ENCODE measurements around the gene ATP2A2. TPM values are rescaled to one million over a fixed set of nuclear protein-coding genes. Genes with fewer than 3 reads are reported as not detected.
"Not testable (repeated sequence)": the region's sequence is repeated elsewhere in the genome, so short reads cannot be mapped to it uniquely, and the experiment has no call there.

Gene ATP2A2
- polyA plus RNA-seq, 12 donors: 253 to 764 (median 599) TPM; not detected in 1

DNA sequence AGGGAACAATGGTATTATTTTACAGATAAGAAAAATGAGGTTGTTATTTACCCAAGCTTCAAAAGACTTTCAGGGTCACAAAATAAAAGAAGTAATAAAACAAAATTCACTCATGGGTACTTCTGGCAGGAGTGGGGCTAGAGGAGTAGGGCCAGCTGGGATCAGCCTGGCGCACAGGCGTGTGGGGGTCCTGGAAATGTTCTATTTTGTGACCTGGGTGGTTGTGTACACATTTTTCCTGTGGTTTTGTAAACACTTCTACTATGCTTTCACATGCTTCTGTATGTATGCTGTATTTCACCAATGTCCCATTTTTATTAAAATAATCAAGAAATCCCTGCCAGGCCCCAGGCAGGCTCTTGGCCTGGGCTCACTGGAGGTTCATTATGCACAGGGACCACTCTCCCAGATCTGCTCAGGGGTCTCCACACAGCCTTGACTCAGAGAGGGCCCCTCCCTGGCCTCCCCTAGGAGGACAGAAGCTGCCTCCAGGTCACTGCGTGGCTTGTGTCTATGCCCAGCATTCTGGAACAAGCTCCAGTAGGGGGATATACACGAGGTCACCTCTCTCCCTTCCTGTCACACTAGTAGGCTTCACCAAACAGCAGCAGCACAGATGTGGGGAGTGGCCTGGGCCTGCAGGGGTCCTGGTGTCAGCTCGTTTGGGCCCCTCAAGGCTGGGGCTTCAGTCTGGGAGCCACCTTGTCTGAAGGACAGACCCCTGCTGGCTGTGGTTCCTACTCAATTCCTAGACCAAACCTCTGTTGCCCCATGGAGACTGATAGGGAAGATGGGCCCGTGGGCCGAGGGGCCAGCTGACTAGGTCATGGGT lies 84.7 kb downstream of the ATP2A2 start:
- DNase-seq: no peak

DNA sequence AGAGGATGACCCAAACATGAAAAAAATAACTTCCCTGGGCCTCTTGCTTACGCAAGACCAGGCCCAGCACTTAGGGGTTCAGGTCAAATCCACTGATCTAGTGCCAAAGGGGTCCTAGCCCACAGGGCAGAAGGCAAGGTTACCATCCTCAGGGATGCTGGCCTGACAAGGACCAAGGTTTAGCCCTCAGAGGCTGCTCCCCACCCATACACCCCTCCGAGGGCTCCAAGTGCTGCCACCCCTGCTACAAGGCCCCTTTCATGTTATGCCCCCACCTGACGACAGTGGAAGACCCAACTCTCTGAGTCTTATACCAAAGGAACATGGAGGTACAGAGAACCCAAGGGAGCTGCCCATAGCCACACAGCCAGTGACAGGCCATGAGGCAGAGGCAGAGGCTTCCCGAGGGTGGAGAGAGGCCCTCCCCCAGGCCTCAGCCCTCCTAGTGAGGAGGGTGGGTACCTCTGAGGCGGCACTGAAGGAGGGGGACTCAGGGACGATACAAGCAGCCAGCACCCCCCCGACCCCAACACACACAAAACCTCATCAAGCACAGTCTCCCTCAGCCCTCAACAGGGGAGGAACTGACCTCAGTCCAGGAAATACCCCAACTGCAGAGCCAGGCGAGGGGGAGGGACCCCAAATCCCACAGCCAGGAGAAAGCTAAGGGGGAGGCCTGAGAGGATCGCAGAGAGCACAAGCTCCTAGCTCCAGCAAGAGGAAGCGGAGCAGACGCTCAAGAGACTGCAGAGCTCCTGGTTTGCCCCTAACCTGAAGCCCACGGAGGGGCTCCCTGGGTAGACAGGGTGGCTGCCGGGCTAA lies 85.5 kb downstream of the ATP2A2 start:
- no peak for DNase-seq

- peak; percentile 35 for DNase-seq
Measured at GRCh38 chr12:110367181-110367864, 86.3 kb downstream of the ATP2A2 start.

DNA sequence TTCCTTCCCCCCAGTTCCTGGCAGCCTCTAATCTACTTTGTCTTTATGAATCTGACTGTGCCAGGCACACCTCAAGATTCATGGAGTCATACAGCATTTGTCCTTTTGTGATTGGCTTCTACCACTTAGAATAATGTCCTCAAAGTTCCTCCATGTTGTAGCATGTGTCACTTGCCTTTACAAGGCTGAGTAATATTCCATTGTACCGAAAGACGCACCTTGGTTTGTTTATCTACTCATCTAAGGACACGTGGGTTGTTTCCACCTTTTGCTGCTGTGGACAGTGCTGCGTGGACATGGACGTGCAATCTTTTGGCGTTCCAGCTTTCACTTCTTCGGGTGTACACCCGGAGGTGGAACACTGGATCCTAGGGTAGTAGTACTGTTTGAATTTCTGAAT lies 88.9 kb downstream of the ATP2A2 start:
- no peak for DNase-seq

DNA sequence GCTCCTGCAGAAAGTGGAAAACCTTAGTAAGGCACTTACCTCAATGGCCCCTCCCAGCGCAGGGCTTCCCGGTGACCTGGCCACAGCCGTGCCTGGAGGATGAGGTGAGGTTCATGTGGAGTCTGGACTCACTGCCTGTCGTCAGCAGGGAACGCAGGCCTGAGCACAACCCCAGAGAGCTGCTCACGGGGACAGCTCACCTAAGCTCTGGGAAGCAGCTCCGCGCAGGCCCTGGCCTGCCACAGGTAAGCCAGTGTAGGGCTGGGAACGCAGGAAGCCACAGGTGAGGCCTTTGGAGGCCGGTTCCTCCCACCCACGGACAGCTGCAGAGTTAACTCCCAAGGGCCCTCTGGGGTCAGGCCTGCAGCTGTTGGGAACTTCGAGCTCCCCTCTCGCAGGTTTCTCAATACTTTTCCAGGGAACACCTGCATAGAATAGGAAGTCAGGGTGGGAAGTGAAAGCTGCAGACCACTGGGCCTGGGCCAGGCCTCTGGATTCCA lies 89.7 kb downstream of the ATP2A2 start:
- no peak for DNase-seq

- DNase-seq: no peak
Measured at GRCh38 chr12:110371408-110372055, 90.5 kb downstream of the ATP2A2 start.

DNA sequence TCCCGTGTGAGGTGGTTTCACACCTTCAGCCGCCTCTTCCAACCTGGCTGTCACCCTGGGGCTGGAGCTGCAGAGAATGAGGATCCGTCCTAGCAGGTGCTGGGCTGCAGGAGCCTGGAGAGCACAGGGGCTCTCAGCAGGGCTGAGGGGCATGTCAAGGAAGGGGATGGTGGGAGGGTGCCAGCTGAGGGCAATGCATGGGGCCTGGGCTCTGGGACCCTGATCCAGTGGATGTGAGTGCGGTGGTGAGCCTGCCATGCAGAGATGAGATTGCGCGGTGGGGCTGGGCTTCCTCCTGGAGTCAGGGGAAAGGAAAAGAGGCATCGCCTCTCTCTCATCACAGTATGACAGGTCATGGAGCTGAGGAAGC lies 91.0 kb downstream of the ATP2A2 start:
- no peak for DNase-seq

DNA sequence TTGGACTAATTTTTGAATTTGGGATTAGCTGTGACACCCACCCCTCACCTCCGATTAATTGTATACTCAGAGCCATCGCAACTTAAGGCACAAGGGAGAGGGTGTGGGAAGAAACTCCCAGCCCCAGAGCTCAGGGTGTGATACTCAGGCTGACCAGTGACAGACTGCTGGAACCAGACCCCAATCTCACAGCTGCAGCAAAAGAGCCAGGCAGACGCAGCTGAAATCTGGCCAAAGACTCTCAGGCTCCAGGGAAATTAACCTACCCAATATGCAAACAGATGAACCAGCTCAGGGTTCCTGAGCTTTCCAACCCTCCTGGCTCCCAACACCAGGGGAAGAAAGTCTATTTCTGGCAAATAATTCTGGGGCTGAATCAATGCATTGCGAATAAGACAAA lies 92.0 kb downstream of the ATP2A2 start:
- peak; percentile 72 for DNase-seq

DNA sequence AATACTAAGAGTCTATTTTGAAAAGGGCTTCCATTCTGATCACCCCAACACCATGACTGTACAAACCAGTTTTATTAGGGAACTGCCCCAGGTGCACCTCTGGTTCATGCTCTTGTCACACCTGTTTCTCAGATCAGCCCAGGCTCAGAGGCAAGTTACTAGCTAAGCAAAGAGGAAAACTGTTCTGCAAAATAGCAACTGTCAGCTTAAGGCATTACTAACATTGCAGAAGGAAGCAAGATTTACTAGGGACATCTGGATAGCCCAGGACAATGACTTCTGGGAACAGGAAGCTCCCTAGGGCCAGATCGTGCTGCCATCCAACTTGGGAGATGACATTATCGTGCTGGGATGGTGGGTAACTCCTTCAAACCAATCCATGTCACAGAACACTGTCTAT lies 92.4 kb downstream of the ATP2A2 start:
- DNase-seq: no peak

DNA sequence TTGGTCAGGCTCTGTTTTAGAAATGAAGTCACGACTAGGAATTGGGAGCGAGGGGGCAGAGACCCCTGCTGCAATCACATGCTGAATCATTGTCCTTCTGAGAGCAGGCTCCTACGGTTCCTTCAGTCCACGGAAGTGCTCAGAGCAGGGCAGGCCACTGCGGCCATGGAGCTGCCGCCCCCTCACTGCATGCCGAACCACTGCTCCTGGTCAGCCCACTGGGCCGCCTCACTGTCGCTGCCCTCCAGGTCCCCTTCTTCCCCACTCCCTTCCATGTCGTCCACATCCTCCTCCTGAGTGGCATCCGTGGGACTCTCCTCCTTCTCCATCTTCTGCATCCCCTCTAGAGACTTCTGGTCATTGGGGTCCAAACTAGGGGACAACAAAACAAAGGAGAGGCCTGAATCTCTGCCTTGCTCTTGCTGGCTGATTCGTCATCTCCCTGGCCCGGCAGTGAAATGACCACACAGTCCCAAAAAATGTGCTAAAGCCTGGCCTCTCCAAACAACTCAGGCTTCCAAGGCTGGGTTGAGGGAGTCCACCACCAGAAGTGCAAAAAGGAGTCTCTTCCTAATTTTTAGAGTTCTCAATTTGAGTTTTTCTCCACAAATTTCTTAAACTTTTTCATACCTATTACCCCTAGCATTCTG lies 93.0 kb downstream of the ATP2A2 start:
- DNase-seq: no peak

DNA sequence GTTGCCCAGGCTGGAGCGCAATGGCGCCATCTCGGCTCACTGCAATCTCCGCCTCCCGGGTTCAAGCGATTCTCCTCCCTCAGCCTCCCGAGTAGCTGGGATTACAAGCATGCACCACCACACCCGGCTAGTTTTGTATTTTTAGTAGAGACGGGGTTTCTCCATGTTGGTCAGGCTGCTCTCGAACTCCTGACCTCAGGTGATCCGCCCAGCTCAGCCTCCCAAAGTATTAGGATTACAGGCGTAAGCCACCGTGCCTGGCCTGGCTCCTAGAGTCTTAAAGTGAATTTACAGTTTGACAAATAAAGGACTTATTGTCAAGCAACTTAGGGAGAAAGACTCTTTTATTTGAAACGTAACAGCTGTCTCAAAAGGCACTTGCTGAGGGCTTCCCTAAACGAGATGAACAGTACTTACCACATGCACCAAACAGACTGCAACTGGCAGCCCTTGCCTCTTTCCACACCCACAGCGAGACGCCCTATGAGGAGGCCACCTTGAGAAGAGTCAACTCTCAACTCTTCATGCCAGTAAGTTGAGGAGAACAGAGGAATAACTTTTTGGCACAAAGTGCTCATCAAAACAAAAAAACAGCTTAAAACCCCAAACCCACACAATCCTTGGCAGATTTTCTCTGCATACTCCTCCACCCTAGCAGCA lies 97.2 kb downstream of the ATP2A2 start:
- DNase-seq: not testable (repeated sequence)

GRCh38 chr12:110379197-110379596 lies 98.2 kb downstream of the ATP2A2 start:
- no peak for DNase-seq

DNA sequence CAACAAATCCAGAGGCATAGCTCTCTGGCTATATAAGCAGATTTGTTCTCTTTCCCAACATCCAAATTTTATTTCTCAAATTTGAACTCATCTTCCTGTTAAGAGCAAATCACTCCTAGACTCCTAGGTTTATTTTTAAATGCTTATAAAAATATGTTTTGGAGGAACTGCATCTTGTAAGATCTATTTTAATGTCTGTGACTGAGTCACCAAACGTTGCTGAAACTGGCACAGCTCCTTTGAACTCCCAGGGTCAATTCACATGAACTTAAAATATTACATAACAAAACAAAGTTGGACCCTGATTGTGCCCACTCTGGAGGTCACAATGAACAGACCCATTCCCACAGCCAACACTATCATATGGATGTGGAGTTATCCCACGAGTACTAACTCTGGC lies 98.6 kb downstream of the ATP2A2 start:
- DNase-seq: no peak

DNA sequence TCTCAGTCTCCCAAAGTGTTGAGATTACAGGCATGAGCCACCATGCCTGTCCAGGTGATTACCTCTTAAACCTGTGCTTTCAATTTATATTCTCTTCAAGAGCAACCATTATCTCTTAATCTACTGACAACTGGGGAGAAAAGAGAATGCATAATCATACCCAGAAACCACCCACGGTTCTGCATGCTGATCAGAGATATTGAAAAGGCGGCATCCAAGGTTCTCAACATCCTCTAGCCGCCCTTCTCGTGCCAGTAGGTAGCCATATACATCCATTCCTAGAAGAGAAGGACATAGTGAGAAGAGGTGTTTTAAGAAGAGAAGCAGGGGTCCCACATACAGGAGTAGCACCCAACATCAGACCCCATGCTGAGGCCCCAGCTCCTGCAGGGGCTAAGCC lies 101.6 kb downstream of the ATP2A2 start:
- no peak for DNase-seq

Other genes with a start within 250 kb of the ATP2A2 start
- gene C12orf76, start 232.7 kb upstream of the ATP2A2 start, polyA plus RNA-seq (ENCODE audit: insufficient read length in 12 of 12): 10 to 100 TPM in 11 of 12 donors, not detected in 1; 20.1 to 48.7 (median 30.3) TPM
- 10 to 100 TPM in 11 of 12 donors, not detected in 1; 12.4 to 33.8 (median 21.1) TPM for gene IFT81, start 156.9 kb upstream of the ATP2A2 start, polyA plus RNA-seq (ENCODE audit: insufficient read length in 12 of 12)
- gene ANAPC7, start 122.5 kb downstream of the ATP2A2 start, polyA plus RNA-seq (ENCODE audit: insufficient read length in 12 of 12): 10 to 100 TPM in 11 of 12 donors, not detected in 1; 49.9 to 91.1 (median 65.7) TPM
- 100 to 1,000 TPM in 11 of 12 donors, not detected in 1; 107 to 204 (median 149) TPM for gene ARPC3, start 169.1 kb downstream of the ATP2A2 start, polyA plus RNA-seq (ENCODE audit: insufficient read length in 12 of 12)
- gene GPN3, start 187.0 kb downstream of the ATP2A2 start, polyA plus RNA-seq (ENCODE audit: insufficient read length in 12 of 12): 10 to 100 TPM in 11 of 12 donors, not detected in 1; 16.5 to 31.3 (median 24.5) TPM
- 10 to 100 TPM in 10 of 12 donors, 1 to 10 TPM in 1, not detected in 1; 9.8 to 22.6 (median 18.0) TPM for gene FAM216A, start 187.6 kb downstream of the ATP2A2 start, polyA plus RNA-seq (ENCODE audit: insufficient read length in 12 of 12)
- gene VPS29, start 220.9 kb downstream of the ATP2A2 start, polyA plus RNA-seq (ENCODE audit: insufficient read length in 12 of 12): 100 to 1,000 TPM in 10 of 12 donors, 10 to 100 TPM in 1, not detected in 1; 96.5 to 221 (median 157) TPM
- gene RAD9B, start 221.1 kb downstream of the ATP2A2 start, polyA plus RNA-seq (ENCODE audit: insufficient read length in 12 of 12): 10 to 100 TPM in 1 of 12 donors, 1 to 10 TPM in 10, not detected in 1; 1.4 to 11.8 (median 3.8) TPM

All from muscle of arm (tissue), 12 donors.